Colonic mucosa (tissue), 4 donors: ENCODE results near the gene STUB1. TPM values are rescaled to one million over a fixed set of nuclear protein-coding genes. Genes with fewer than 3 reads are reported as not detected.

Experiments used
- DNase-seq: peaks from one replicate; pipeline ENCODE4 v3.0.0-alpha.2; 2020
- H3K27ac ChIP-seq: fragments of 200-600 bp; one replicate; pipeline ENCODE4 v1.8.0; 2021
- H3K27me3 ChIP-seq: fragments of 200-600 bp; one replicate; pipeline ENCODE4 v1.8.0; 2021
- H3K36me3 ChIP-seq: fragments of 200-600 bp; one replicate; pipeline ENCODE4 v1.8.0; 2021
- H3K4me1 ChIP-seq: fragments of 200-600 bp; one replicate; pipeline ENCODE4 v1.8.0; 2021; ENCODE audit warnings: mild to moderate bottlenecking
- H3K4me3 ChIP-seq: fragments of 200-600 bp; one replicate; pipeline ENCODE4 v1.8.0; 2021
- H3K9ac ChIP-seq, 2 donors: one replicate each; pipeline ENCODE4 v1.7.0; 2013; ENCODE audit warnings: control low read depth in 2 of 2, low read depth in 2 of 2, low read length in 2 of 2
- H3K9me3 ChIP-seq: fragments of 200-600 bp; one replicate; pipeline ENCODE4 v1.8.0; 2021
- CTCF ChIP-seq: fragments of 200-600 bp; IDR thresholded peaks from one replicate; pipeline ENCODE4 v1.8.0; 2022; ENCODE audit warnings: antibody characterized with exemption, mild to moderate bottlenecking
- intact Hi-C: fragments of 100-400 bp; cut with DNase I; formaldehyde crosslinking; loops from one replicate; pipeline ENCODE4 v1.14.1; 2022
- total RNA-seq, 2 donors: library from RNA; stranded (reverse); fragmentation: NEBNext Ultra II Directional in 1 of 2; extraction: Animal tissue kit (Norgen Biotek cat#: 25700) in 1 of 2; gene quantifications; one replicate each; pipeline ENCODE4 v1.2.1, GENCODE V29; 2021
- donor health status: healthy.
- donor health status: DM: no; HTN: no; CAD: no.
- donor health status: DM: no; HTN: no; CAD: no.

STUB1 gene
- total RNA-seq, 2 donors from 2014 or later = 96.7 to 159 TPM

DNA sequence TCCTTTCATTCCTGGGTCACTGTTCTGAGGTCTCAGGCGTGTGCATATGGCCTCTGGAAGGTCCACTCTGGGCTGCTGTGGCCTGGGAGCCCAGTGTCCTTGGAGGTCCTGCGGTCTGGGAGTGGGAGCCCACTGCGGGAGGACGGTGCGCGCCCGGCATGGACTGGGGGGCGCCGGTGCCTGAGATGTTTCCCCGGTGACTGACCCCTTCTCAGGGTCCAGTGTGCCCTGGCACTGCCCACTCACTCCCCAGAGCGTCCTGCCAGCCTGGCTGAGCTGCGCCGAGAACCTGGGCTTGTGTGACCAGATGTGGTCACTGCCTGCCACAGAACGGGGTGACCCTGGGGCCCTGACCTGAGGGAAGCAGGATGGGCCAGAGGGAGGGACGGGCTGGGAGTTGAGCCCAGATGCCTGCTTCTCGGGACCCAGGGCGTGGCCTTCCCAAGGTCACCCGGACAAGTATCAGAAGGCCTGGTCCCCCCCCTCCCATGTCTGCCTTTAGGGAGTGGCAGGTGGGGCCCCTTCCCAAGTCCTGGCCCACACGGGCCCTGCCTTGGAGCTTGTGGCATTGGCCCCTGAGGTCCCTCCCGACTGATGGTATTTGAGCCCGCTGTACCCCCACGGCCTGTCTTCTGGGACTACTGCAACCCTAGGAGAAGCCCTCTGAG, 5.9 kb upstream of the STUB1 start:
- H3K27ac ChIP-seq = no peak overlapping the region
- H3K4me3 ChIP-seq = no peak overlapping the region
- peaks cover 17% of the 10 kb centered on the region for H3K4me1 ChIP-seq
- H3K27me3 ChIP-seq = no peaks in the 10 kb centered on the region
- no peak for TF ChIP-seq CTCF
- peaks cover 23% of the 10 kb centered on the region for H3K36me3 ChIP-seq
- no peak for DNase-seq
- no peaks in the 10 kb centered on the region for H3K9me3 ChIP-seq
- H3K9ac ChIP-seq = no peak overlapping the region
- intact Hi-C loops = no loop called here

GRCh38 chr16:674968-675883, 5.0 kb upstream of the STUB1 start, which contains the start of gene RHBDL1:
TSS of gene RHBDL1 (plus strand) at chr16:675671. CDS start at chr16:675791, 120 bp downstream.
- Histone ChIP-seq H3K36me3 (peaks cover 18% of the 10 kb centered on the region), H3K27ac (no peak within 1 kb of the TSS), H3K27me3 (no peaks in the 10 kb centered on the region), H3K9me3 (no peaks in the 10 kb centered on the region), H3K4me1 (peaks cover 17% of the 10 kb centered on the region), H3K9ac (peak within 1 kb of the TSS; percentile 38 to 55), H3K4me3 (peak within 1 kb of the TSS; percentile 25)
- DNase-seq = no peak
- no peak for TF ChIP-seq CTCF
- intact Hi-C loops = no loop called here

GRCh38 chr16:675884-676564, 4.2 kb upstream of the STUB1 start:
- Histone ChIP-seq H3K27me3 (no peaks in the 10 kb centered on the region), H3K27ac (no peak overlapping the region), H3K9me3 (no peaks in the 10 kb centered on the region), H3K4me3 (peak overlapping the region; percentile 25), H3K4me1 (peaks cover 19% of the 10 kb centered on the region), H3K36me3 (peaks cover 15% of the 10 kb centered on the region), H3K9ac (peak overlapping the region in 1 of 2 donors; percentile 22)
- no peak for DNase-seq
- intact Hi-C loops = no loop called here
- TF ChIP-seq CTCF = no peak

DNA sequence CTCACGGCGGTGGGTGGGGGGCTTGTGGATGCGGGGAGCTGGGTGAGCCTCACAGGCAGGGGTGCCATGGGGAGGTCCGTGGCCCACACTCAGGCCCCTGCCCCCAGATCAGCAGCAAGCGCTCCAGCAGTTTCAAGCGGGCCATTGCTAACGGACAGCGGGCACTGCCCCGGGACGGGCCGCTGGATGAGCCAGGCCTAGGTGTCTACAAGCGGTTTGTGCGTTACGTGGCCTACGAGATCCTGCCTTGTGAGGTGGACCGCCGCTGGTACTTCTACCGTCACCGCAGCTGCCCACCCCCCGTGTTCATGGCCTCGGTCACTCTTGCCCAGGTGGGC, 3.7 kb upstream of the STUB1 start:
- H3K4me1 ChIP-seq = peaks cover 24% of the 10 kb centered on the region
- peaks cover 15% of the 10 kb centered on the region for H3K36me3 ChIP-seq
- H3K4me3 ChIP-seq = no peak overlapping the region
- H3K9ac ChIP-seq = peak overlapping the region in 1 of 2 donors; percentile 22
- intact Hi-C loops = no loop called here
- TF ChIP-seq CTCF = no peak
- no peaks in the 10 kb centered on the region for H3K9me3 ChIP-seq
- H3K27me3 ChIP-seq = no peaks in the 10 kb centered on the region
- H3K27ac ChIP-seq = no peak overlapping the region
- DNase-seq = no peak

DNA sequence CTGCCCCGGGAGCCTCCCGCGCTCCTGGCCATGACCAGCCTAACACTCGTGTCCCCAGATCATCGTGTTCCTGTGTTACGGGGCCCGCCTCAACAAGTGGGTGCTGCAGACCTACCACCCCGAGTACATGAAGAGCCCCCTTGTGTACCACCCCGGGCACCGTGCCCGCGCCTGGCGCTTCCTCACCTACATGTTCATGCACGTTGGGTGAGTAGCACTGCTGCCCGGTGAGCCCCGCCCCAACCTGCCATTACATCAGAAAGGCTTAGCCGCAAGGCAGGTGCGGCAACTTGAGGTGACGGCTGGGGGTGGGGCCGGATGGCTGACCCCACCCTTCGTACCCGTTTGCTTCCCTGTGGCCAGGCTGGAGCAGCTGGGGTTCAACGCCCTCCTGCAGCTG, 3.3 kb upstream of the STUB1 start:
- H3K9me3 ChIP-seq = no peaks in the 10 kb centered on the region
- DNase-seq = peak; percentile 94
- H3K4me3 ChIP-seq = no peak overlapping the region
- H3K27ac ChIP-seq = no peak overlapping the region
- peaks cover 13% of the 10 kb centered on the region for H3K36me3 ChIP-seq
- intact Hi-C loops = no loop called here
- H3K4me1 ChIP-seq = peaks cover 28% of the 10 kb centered on the region
- TF ChIP-seq CTCF = no peak
- H3K9ac ChIP-seq = peak overlapping the region in 1 of 2 donors; percentile 22
- H3K27me3 ChIP-seq = no peaks in the 10 kb centered on the region
